ENCODE measurements around the gene DYNLRB1. TPM values are rescaled to one million over a fixed set of nuclear protein-coding genes. Genes with fewer than 3 reads are reported as not detected.

The DYNLRB1 gene
- total and polyA plus RNA-seq, 4 donors: 15.8 to 66.9 (median 44.8) TPM

GRCh38 chr20:34557936-34558319, 41.7 kb downstream of the DYNLRB1 start:
- H3K4me3 ChIP-seq (ENCODE audit: low read depth in 1 of 3, low read length in 3 of 3): peak overlapping the region; percentile 40 to 76 (median 59)
- peaks cover 8 to 17% (median 12%) of the 10 kb centered on the region in 4 donors for H3K4me1 ChIP-seq (ENCODE audit: control insufficient read depth in 4 of 4, insufficient read depth in 4 of 4, low read length in 3 of 4)
- TF ChIP-seq RXRA (IDR thresholded peaks at IDR 0.05): no peak
- TF ChIP-seq HNF4A (conservative IDR thresholded peaks at IDR 0.05): no peak
- TF ChIP-seq ZBTB33 (IDR thresholded peaks at IDR 0.05): no peak
- no peak for TF ChIP-seq REST (IDR thresholded peaks at IDR 0.05)
- TF ChIP-seq FOXA2 (IDR thresholded peaks at IDR 0.05): no peak
- TF ChIP-seq EGR1 (IDR thresholded peaks at IDR 0.05; ENCODE audit: low read depth in 2 of 2): no peak
- TF ChIP-seq YY1 (IDR thresholded peaks at IDR 0.05): no peak
- no peak for TF ChIP-seq SP1 (IDR thresholded peaks at IDR 0.05)
- no peak for TF ChIP-seq ATF3 (IDR thresholded peaks at IDR 0.05)
- no peak for TF ChIP-seq FOXA1 (IDR thresholded peaks at IDR 0.05)
- TF ChIP-seq HNF4G (IDR thresholded peaks at IDR 0.05): no peak
- TF ChIP-seq GABPA (IDR thresholded peaks at IDR 0.05 in 1 of 2, conservative IDR thresholded peaks at IDR 0.05 in 1 of 2): no peak
- no peak for TF ChIP-seq TAF1 (conservative IDR thresholded peaks at IDR 0.05)
- no peak for TF ChIP-seq NR2F2 (IDR thresholded peaks at IDR 0.05)
- TF ChIP-seq CTCF (IDR thresholded peaks at IDR 0.05; ENCODE audit: low read depth, low read length, missing input control): no peak
- TF ChIP-seq MAX (IDR thresholded peaks at IDR 0.05): no peak
- no peak for TF ChIP-seq RAD21 (IDR thresholded peaks at IDR 0.05)
- no peak for TF ChIP-seq JUND (IDR thresholded peaks at IDR 0.05)
- no peaks in the 10 kb centered on the region for H3K9me3 ChIP-seq (ENCODE audit: control insufficient read depth in 4 of 4, low read length in 3 of 4)
- no peak for DNase-seq (ENCODE audit: low spot score)
- H3K27me3 ChIP-seq (ENCODE audit: control insufficient read depth in 4 of 4, insufficient read depth in 4 of 4, low read length in 3 of 4): no peaks in the 10 kb centered on the region
- WGBS: 45% methylated on average over 11 of the region's 11 CpGs
- peak overlapping the region; percentile 81 to 90 for H3K27ac ChIP-seq (ENCODE audit: low read depth in 1 of 2, low read length in 2 of 2)
- H3K9ac ChIP-seq (ENCODE audit: low read depth in 1 of 2, low read length in 2 of 2): peak overlapping the region; percentile 77 to 89
- no peaks in the 10 kb centered on the region for H3K36me3 ChIP-seq (ENCODE audit: control insufficient read depth in 4 of 4, insufficient read depth in 3 of 4, low read depth in 1 of 4, low read length in 3 of 4)
